IPS DF 4.7 (cell line): ENCODE data around the gene CTDSP2.
"Not testable (repeated sequence)": the region's sequence is repeated elsewhere in the genome, so short reads cannot be mapped to it uniquely, and the experiment has no call there.

Experiments used
- DNase-seq: peaks from one replicate; pipeline ENCODE4 v3.0.0-alpha.2; 2013; ENCODE audit warnings: low spot score; ENCODE audit errors: extremely low read depth

Gene CTDSP2, protein sequence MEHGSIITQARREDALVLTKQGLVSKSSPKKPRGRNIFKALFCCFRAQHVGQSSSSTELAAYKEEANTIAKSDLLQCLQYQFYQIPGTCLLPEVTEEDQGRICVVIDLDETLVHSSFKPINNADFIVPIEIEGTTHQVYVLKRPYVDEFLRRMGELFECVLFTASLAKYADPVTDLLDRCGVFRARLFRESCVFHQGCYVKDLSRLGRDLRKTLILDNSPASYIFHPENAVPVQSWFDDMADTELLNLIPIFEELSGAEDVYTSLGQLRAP

GRCh38 chr12:57846577-57847319 lies at the start of gene CTDSP2:
CTDSP2 (minus strand) TSS chr12:57846729; CDS start chr12:57846435, 294 bp downstream.
- peak; percentile 91 for DNase-seq

GRCh38 chr12:57896115-57896433 lies 49.5 kb upstream of the CTDSP2 start:
- no peak for DNase-seq

- no peak for DNase-seq
These were observed 49.0 kb upstream of the CTDSP2 start for GRCh38 chr12:57895389-57896114.

DNA sequence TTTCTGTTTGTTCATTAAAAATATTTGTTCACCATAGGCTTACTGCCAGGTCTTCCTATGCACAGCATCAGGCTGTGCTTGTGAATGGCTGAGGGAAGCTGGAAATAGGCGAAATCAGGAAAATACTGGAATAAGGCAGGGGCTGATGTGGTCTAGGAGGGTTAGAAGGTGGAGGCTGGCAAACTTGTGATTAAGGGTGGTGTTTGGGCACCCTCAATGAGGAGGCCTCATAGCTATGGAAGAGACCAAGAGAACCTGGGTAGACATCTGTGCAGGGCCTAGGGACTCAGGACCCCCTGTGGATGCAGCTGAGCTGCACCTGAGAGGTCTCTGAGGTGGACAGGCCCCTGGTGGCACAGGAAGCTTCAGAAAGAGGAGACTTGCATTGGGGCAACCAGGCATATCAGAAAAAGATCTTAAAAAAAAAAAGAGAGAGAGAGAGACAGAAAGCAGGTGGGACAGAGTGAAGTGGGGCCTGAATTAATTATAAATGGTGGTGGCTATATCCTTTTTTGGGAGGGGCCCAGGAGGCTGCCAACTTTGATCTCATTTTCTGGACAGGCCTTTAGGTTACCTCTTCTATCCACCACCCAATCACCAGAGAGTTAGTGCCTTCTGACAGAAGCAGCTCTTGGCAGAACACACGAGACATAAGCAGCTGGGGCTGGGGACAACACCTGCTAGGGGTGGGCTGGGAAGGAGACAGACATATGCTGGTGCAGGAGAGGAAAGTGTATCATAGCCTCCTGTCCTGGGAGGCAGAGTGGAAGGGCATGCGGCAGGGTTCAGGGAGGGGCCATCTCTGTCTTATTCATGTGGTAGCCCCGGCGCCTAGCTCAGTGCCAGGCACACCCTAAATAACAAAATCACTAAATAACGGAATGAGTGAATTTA lies 48.1 kb upstream of the CTDSP2 start:
- no peak for DNase-seq

GRCh38 chr12:57893431-57894353 lies 47.2 kb upstream of the CTDSP2 start:
- no peak for DNase-seq

DNA sequence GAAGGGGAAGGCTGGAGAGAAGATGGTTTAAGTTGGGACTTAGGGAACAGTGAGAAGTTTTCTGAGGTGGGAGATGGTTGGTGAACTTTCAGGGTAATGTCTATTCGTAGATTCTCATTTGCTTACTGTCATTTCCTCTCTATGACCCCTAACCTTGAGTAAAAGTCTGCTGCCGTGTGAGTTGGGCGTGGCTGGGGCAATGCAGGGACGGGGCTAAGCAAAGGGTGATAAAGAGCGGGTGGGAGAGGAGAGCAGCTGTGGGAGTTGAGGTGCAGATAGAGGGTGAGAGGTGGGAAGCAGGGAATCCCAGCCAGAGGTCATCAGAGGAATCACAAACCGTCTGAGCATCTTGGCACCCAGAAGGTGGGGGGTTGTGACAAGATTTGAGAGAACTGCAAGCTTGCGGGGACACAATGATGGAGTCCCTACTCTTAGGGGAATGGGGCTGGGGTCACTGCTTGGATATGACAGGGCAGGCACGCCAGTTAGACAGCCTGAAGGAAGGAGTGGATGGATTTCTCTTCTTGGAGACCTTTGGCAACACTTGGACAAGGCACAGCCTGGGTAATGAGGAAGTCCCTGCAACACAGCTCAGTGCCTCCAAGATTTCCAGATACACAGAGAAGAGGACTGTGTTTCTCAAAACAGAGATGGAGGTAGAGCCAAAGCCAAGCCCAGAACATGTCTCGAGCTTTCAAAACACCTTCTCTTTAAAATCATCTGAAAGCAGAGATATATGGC lies 45.9 kb upstream of the CTDSP2 start:
- no peak for DNase-seq

GRCh38 chr12:57891542-57892228 lies 45.2 kb upstream of the CTDSP2 start:
- no peak for DNase-seq

- DNase-seq: no peak
These were observed 43.9 kb upstream of the CTDSP2 start for GRCh38 chr12:57890191-57891115.

DNA sequence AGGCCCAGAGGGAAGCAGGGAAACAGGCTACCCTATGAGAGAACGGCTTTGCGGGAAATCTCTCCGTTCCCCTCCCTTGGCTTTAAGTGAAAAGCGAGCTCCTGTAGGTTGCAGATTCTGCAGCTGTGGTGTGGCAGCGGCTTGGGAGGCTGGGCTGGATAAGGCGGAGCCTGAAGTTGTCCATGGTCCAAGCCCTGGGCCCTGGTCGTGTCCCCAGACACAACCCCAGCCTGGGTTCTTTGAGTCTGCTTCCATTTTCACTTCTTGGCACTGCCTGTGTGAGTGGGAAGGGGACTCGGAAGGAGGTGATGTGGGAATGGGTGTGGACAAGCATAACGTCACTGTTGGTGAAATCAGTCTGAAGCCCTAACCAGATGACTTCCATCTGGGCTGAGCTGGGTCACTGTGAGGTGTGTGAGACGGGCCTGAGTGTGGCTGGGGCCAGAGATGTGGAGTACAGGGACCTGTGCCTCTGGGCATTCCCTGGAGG lies 43.0 kb upstream of the CTDSP2 start:
- no peak for DNase-seq

GRCh38 chr12:57888409-57889157 lies 42.1 kb upstream of the CTDSP2 start:
- no peak for DNase-seq

DNA sequence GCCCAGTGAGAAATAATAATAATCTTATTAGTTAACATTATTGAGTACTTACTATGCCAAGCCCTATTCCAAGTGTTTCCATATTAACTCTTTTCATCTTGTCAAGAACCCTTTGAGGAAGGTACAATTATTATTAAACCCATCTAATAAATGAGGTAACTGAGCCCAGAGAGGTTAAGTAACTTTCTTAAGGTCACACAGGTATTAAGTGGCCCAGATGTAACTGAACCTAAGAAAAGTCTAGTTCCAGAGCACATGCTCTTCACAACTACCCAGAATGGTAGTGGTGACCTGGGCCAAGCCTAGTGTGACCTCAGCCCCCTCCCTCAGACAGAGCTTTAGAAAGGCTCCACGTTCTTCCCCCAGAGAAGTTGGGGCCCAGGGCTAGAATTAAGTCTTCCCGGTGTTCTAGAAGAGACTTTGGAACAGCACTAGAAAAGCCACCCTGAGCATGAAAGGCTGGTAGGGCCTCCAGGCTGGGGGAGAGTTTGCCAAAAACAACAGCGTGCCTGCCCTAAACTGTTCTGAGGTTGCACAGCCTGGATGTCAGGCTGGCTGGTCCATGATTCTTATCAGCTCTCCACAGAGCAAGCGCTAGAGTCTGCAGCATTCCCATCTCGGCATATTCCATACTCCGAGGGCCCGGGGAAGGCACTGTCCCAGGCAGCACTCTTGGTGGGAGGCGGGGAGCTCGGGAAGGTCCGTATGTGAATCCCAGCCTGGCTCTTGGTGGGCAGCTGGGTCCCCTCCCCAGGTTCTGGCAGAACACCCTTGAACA lies 41.3 kb upstream of the CTDSP2 start:
- no peak for DNase-seq

- not testable (repeated sequence) for DNase-seq
These were observed 40.4 kb upstream of the CTDSP2 start for GRCh38 chr12:57886964-57887363.

DNA sequence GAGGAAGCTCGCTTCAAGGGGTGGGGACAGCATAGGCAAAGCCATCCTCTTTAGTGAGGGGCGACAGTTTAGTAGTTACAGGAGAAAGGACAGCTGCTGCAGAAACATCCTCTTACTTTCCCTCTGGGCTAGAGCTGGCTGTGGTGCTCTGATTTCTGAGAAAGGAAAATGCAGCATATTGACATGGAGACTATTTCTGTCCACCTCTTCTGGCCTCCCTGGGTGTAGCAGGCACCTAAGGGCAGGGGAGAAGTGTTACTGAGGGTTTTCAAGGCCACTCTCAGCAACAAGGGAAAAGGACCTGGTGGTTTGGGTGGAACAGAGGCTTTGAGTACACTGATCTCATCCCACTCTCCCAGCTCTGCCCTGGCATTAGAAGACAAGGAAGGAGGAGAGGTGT lies 40.0 kb upstream of the CTDSP2 start:
- DNase-seq: no peak

DNA sequence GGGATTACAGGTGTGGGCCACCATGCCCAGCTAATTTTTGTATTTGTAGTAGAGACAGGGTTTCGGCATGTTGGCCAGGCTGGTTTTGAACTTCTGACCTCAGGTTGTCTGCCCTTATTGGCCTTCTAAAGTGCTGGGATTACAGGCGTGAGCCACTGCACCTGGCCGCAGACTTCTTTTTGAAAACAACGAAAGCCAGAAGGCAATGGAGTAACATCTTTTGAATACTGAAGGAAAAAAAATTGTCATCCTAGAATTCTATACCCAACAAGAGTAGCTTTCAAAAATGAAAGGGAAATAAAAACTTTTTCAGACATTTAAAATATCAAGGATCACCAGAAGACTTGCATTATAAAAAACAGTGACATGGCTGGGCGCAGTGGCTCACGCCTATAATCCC lies 38.7 kb upstream of the CTDSP2 start:
- no peak for DNase-seq

DNA sequence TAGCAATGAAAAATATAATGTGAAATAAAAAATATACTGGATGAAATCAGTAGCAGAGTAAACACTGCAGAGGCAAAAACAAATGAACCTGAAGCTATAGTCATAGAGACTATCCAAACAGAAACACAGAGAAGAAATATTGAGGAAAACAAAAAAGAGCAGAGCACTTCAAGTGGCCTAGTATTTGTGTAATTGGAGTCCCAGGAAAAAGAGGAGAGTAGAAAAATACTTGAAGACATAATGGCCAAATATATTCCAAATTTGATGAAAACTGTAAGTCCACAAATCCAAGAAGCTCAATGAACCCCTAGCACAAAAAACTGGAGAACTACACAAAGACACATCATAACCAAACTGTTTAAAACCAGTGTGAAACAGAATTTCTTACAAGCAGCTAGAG lies 37.2 kb upstream of the CTDSP2 start:
- DNase-seq: no peak

- no peak for DNase-seq
These were observed 36.5 kb upstream of the CTDSP2 start for GRCh38 chr12:57883057-57883456.
